Psoas muscle (tissue), 8 donors: ENCODE data around the gene KIR2DL1. TPM values are rescaled to one million over a fixed set of nuclear protein-coding genes. Genes with fewer than 3 reads are reported as not detected.

ENCODE experiments used
- ATAC-seq, 4 donors: fragments of 200-7000 bp; cut with Tn5 transposase; one replicate each; pipeline ENCODE4 v1.9.1; 2020; ENCODE audit warnings: moderate library complexity in 3 of 4, mild to moderate bottlenecking in 2 of 4
- DNase-seq, 2 donors: peaks; one replicate each; pipeline ENCODE4 v3.0.0-alpha.2; 2020
- H3K27ac ChIP-seq: fragments of 200-600 bp; one replicate; pipeline ENCODE4 v1.8.0; 2022
- H3K27me3 ChIP-seq, 3 donors: fragments of 200-600 bp in 1 of 3; one replicate each; pipeline versions ENCODE4 v1.6.1 to v1.8.0; 2013 to 2022; ENCODE audit warnings: low read length in 2 of 3, mild to moderate bottlenecking in 2 of 3, moderate library complexity in 1 of 3; ENCODE audit not compliant: insufficient read depth in 3 of 3
- H3K36me3 ChIP-seq, 2 donors: fragments of 200-600 bp in 1 of 2; one replicate each; pipeline versions ENCODE4 v1.6.1 to v1.8.0; 2013 to 2022; ENCODE audit warnings: low read depth in 1 of 2, mild to moderate bottlenecking in 1 of 2, moderate library complexity in 1 of 2; ENCODE audit not compliant: insufficient read depth in 1 of 2
- H3K4me1 ChIP-seq: fragments of 200-600 bp; one replicate; pipeline ENCODE4 v1.8.0; 2022
- H3K4me3 ChIP-seq: fragments of 200-600 bp; one replicate; pipeline ENCODE4 v1.8.0; 2022; ENCODE audit warnings: mild to moderate bottlenecking
- H3K9me3 ChIP-seq: fragments of 200-600 bp; one replicate; pipeline ENCODE4 v1.8.0; 2022
- CTCF ChIP-seq: fragments of 200-600 bp; IDR thresholded peaks from one replicate; pipeline ENCODE4 v1.8.0; 2022; ENCODE audit warnings: antibody characterized with exemption
- WGBS, 3 donors: extraction: QIAGEN DNeasy Blood & Tissue Kit; methylation state at CpG; one replicate each; pipeline versions ENCODE4 v1.1.6 to v1.1.7; 2013; 5-methylcytosine and 5-hydroxymethylcytosine counted together
- intact Hi-C, 2 donors: fragments of 100-400 bp; cut with DNase I; formaldehyde crosslinking; loops; one replicate each; pipeline versions ENCODE4 v1.11.0 to v1.14.2; 2022
- polyA plus RNA-seq, 3 donors: library from polyadenylated mRNA; stranded (reverse); fragments of 200-250 nt; gene quantifications; one replicate each; pipeline ENCODE4 v1.2.3, GENCODE V29; 2013
- total RNA-seq, 4 donors: library from RNA; stranded (reverse); fragmentation: NEBNext Ultra II Directional in 2 of 4; extraction: Animal tissue kit (Norgen Biotek cat#: 25700) in 2 of 4; gene quantifications; one replicate each; pipeline versions ENCODE4 v1.2.1 to v1.2.4, GENCODE V29; 2021 to 2023
- donor health status: healthy with polysubstance abuse.
- donor health status: DM: no; HTN: no; CAD: no; lungs with moderate emphysema.
- donor health status: Bipolar disorder and iron deficiency.
- donor health status: healthy.
- donor health status: DM: yes; HTN: yes; CAD: no.
- donor health status: DM: no; HTN: no; CAD: no.
- donor health status: DM: no; HTN: no; CAD: no.
- donor health status: DM: yes; HTN: yes; CAD: no.

Gene KIR2DL1
- total and polyA plus RNA-seq, 7 donors, result 0.03 TPM; not detected in 6

GRCh38 chr19:54790711-54791110, 21.1 kb downstream of the KIR2DL1 start:
- Histone ChIP-seq H3K36me3 (no peaks in the 10 kb centered on the region), H3K27ac (no peak overlapping the region), H3K9me3 (no peaks in the 10 kb centered on the region), H3K4me1 (no peaks in the 10 kb centered on the region), H3K4me3 (no peak overlapping the region), H3K27me3 (no peaks in the 10 kb centered on the region)
- no peak for ATAC-seq
- DNase-seq, result no peak
- TF ChIP-seq CTCF, result no peak
- intact Hi-C loops, result no loop called here
- 55 to 62% (median 60%) methylated on average over 5 of the region's 5 CpGs for WGBS, 3 donors

GRCh38 chr19:54791476-54791875, 21.9 kb downstream of the KIR2DL1 start:
- Histone ChIP-seq H3K36me3 (no peaks in the 10 kb centered on the region), H3K27ac (no peak overlapping the region), H3K9me3 (no peaks in the 10 kb centered on the region), H3K4me1 (no peaks in the 10 kb centered on the region), H3K4me3 (no peak overlapping the region), H3K27me3 (no peaks in the 10 kb centered on the region)
- intact Hi-C loops, result no loop called here
- no peak for TF ChIP-seq CTCF
- DNase-seq, result no peak
- 72 to 75% (median 74%) methylated on average over 6 of the region's 6 CpGs for WGBS, 3 donors
- no peak for ATAC-seq

- intact Hi-C loops, result no loop called here
- TF ChIP-seq CTCF, result no peak
- Histone ChIP-seq H3K9me3 (no peaks in the 10 kb centered on the region), H3K27me3 (no peaks in the 10 kb centered on the region), H3K36me3 (no peaks in the 10 kb centered on the region), H3K27ac (no peak overlapping the region), H3K4me3 (peak overlapping the region; percentile 31), H3K4me1 (no peaks in the 10 kb centered on the region)
- no peak for ATAC-seq
- no peak for DNase-seq
- WGBS, 3 donors, result 49 to 60% (median 52%) methylated on average over 8 of the region's 8 CpGs
These were observed 23.2 kb downstream of the KIR2DL1 start for GRCh38 chr19:54792814-54793213.

- no peak for ATAC-seq
- H3K4me3 ChIP-seq, result no peak overlapping the region
- no peak overlapping the region for H3K27ac ChIP-seq
- no peaks in the 10 kb centered on the region for H3K27me3 ChIP-seq
- WGBS, 3 donors, result 53 to 56% (median 55%) methylated on average over 1 of the region's 1 CpG
- H3K9me3 ChIP-seq, result no peaks in the 10 kb centered on the region
- no peaks in the 10 kb centered on the region for H3K36me3 ChIP-seq
- no peak for TF ChIP-seq CTCF
- DNase-seq, result no peak
- H3K4me1 ChIP-seq, result no peaks in the 10 kb centered on the region
- intact Hi-C loops, result no loop called here
These were observed 26.2 kb downstream of the KIR2DL1 start for GRCh38 chr19:54795758-54796157.

GRCh38 chr19:54803410-54803809, 33.8 kb downstream of the KIR2DL1 start, which contains the start of gene KIR2DL4:
Gene KIR2DL4, plus strand, starts transcription at chr19:54803610. Its CDS starts 42 bp downstream, at chr19:54803652.
- Histone ChIP-seq H3K9me3 (no peaks in the 10 kb centered on the region), H3K4me1 (no peaks in the 10 kb centered on the region), H3K36me3 (no peaks in the 10 kb centered on the region), H3K27me3 (no peaks in the 10 kb centered on the region), H3K4me3 (no peak within 1 kb of the TSS), H3K27ac (no peak within 1 kb of the TSS)
- no peak for TF ChIP-seq CTCF
- DNase-seq, result no peak
- intact Hi-C loops, result no loop called here
- 83 to 86% (median 83%) methylated on average over 10 of the region's 10 CpGs for WGBS, 3 donors
- ATAC-seq, result no peak
